HG02623 (cell line): ENCODE results near the gene ARMC3.
A peak's percentile ranks its signal among the peaks of the same experiment; 100 is the strongest.

ENCODE experiments used
- ATAC-seq: cut with Tn5 transposase; IDR thresholded peaks from one replicate; pipeline ENCODE4 v1.9.1; 2021; ENCODE audit warnings: moderate library complexity; ENCODE audit not compliant: unreplicated experiment

Gene ARMC3

DNA sequence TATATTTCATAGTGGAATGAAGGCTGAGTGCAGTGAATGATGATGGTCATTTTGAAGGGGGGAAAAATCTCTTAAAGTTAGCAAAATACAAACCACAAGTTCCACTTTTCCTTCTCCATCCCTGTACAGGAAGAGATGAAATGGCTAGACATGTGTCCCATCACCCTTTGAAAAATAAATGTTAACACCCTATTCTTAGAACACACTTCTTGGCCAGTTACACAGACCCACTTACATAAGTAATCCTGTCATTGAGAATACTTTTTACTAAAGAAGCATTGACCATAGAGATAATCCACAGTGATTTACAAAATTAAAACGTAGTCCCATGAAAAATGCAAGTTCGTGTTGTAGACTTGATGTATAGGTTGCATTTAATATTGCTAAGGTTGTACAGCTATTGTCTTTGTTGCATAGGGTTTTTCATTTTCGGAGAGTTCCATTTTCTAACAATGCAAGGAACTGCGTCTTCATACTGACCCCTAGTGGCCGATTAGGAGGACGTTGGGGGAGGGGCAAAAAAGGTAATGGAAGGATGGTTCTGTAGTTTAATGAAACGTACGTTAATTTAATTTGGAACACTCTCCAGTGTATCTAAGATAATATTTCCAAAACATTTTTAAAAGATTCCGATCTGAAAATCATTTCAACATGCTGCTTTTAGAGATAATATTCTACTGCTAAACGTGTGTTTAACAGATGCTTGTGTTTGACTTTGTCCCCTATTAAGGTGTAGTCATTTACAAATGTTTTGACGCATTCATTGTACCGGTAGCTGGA is 60.9 kb downstream of the ARMC3 start:
- ATAC-seq = no peak

DNA sequence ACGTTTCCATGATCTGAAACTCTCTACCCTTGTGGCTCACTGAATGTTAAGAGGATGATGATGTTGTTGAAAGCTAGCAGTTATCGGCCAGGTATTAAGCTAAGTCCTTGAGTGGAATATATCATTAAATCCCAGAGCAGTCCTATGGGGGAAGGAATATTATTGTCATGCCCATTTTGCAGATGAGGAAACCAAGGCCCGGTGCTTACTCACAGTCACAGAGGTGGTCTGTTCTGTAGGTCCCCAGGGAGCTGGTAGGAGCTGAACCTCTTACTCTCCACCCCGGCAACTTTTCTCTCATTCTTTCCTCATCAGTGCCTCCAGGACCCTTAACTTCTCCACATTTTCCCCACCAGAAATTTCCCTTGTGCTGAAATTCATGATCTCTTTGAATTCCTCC is 62.6 kb downstream of the ARMC3 start:
- ATAC-seq = no peak

DNA sequence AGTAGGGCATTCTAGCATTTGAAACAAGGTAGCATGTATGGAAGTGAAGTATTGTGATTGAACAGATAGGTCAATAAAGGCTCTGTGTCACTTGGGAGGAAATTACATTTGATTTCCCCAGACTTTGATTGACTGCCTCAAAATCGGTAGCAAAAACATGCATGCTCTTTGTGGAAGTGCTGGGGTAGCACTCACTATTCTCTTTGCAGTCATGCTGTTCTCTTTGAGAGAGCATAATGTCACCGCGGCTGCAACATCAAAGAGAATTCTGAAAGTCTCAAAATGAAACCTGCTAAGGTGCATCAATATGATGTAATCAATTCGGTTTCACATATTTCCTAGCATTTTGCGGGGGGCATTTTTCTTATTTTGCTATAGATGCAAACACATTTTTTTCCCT is 64.2 kb downstream of the ARMC3 start:
- no peak for ATAC-seq

DNA sequence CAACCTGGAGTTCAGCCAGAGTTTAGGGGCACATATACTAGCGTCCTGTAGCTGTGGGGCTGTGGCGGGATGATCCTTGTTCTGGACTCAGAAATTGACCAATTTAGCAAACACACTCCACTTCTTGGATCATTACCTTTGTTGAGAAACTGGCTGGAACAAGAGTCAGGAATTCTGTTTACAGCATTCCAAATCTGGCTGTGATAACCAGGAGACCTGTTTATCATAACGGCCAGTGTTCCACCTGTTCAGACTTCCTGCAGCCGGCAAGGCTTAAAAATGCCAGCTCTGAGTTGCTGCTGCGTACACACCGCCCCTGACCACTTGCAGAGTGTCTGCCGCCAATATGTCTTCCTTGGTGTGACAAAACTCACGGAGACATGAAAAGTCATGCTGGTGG is 64.8 kb downstream of the ARMC3 start:
- no peak for ATAC-seq

DNA sequence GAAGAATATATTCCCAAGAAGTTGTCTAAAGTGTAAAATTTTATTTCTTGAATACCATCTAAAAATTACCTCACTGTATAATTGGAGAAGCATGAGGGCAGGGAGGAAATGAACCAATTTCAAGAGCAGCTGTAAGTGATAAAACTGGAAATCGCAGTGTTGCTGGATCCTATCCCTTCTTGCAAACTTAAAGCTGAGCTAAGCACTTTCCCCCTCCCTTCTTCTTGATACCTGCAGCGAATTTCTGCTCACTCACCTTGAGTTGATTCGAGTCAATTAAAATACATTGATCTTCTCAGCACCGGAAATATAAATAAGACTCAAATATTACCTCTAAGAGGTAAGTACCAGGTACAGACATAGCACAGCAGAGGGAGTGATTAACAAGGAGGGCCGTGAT is 65.5 kb downstream of the ARMC3 start:
- ATAC-seq = no peak

DNA sequence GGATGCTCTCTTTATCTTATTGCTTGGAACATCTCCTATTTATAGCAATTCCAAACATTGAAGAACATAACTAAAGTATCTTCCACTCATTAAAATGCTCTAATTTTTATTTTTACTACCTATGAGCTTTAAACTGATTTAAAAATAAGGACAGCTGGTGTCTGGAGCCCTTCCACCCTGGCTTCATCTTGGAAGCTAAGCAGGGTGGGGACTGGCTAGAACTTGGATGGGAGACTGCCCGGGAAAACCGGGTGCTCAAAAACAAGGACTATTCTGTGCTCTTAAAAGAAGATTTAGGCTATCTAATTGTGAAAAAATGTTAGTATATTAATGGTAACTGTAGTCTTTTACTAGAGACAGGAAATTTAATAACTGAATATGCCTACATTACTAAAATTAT is 69.2 kb downstream of the ARMC3 start:
- ATAC-seq = no peak

DNA sequence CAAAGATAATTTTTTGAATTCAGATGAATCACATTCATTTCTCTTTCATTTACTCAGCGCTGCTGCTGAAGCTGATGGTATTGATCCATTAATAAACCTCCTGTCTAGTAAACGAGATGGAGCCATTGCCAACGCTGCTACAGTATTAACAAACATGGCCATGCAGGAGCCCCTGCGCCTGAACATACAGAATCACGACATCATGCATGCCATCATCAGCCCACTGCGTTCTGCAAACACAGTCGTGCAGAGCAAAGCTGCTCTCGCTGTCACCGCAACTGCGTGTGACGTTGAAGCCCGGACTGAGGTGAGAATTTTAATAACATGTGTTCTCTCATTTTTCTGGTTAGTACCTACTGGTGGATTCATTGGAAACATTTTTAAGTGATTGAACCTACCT is 70.2 kb downstream of the ARMC3 start:
- no peak for ATAC-seq

DNA sequence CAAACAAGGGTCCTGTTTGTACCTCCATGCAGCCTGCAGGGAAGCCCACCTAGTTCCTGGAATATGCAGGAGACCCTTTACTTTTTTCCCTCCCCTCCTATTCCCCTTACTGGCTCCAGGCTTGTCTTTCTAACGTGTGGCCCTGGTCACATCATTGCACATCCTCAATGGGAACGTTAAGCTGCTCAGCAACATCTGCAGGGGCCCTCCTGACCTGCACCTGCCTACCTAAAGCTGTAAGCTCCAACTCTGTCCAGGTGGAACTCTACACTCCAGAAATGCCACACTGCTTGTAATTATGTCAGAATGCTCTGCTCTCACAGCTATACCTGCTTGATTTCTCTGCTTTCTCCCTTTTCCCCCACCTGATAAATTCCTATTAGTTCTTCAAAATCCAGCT is 72.1 kb downstream of the ARMC3 start:
- no peak for ATAC-seq

DNA sequence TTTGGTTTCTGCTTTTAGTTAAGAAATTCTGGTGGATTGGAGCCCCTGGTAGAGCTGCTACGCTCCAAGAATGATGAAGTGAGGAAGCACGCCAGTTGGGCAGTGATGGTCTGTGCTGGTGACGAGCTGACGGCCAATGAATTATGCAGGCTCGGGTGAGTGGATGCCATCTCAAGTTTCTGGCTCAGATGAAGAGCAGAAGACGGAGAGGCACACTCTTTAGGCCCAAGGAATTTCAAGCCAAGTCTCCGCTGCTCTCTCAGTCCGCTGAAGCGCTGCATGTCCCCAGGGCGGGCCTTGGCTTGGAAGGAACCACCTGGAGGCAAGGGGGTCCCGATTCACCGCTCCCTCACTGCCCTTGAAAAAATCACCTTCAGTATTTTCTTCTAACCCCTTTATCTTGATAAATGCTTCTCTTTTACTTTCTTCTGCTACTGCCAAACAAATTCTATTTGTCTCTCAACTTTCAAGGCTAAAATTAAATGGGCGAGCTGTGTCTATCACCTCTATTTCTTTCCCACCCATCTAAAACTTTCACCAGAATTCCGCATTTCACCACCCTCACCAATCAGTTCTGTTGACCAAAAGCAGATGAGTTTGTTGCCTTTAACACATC is 74.2 kb downstream of the ARMC3 start:
- ATAC-seq = no peak

DNA sequence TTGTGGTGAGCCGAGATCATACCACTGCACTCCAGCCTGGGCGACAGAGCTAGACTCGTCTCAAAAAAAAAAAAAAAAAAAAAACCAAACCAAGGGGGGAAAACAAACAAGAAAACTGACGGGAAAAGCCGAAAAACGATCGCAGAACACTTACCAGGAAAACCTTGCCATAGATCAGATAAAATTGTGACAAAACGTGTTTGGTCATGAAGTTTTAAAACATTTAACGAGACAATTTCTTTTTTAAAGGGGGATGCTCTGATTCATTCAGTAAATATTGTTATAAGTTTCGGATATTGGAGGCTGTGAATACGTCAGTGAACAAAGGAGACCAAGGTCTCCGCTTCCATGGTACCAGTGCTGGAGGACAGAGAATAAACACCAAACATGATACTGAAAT is 77.3 kb downstream of the ARMC3 start:
- ATAC-seq = no peak

DNA sequence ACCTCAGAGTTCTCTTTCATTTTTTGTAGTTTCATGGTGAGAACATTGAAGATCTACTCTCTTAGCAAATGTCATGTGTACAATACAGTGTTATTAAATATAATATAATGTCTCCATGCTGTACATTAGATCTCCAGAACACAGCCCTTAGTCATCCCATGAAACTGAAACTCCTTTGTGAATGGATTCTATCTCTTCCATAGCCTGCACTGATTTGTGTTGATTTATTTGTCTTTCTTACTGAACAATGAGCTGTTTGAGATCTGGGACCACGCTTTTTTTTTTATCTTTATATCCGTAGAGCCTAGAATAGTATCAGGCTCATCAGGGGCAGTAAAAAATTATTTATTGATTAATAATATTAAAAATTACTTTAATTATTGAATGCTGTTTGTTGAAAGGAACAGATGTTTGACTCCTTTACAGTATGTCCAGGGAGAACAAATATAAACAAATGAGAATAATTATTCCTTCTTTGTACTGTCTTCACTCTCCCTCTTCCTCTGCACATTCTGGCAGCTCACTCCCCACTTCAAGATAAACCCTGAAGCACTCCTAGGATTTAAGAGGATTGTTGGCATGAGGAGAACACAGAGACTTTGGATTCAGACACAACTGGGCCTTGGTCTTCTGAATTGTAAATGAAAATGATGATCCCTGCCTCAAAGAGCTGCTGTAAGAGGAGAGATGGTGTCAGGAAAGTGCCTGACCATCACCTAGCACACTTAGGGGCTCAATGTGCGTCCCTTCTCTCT is 85.9 kb downstream of the ARMC3 start:
- no peak for ATAC-seq

DNA sequence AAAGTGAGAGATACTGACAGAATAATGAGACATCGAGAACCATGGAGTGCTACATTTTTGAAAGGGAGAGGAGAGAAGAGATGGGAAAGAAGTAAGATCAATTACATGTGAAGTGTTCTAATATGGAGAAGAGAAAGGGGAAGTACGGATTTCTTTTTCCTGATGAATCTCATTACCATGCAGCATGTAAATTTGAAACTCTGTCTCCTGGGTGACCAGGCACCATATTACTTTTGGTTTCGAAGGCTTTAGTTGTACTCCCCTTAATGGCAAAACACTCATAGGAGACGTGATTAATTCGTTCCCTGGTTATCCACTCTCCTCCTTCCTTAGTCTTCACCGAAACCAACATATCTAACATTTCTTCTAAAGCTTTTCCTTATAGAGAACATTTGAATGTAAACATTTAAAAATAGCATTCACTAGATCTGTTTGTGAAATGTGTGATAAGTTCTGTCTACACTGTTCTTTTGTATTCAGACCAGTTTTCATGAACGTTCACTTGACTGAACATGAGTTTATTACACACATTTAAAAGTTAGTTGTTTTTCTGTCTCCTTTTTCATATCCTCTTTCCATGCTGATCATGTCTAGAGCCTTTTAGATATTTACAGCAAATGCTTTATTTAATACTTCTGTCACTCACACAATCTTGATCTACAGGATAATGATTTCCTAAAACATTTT is 87.3 kb downstream of the ARMC3 start:
- peak; percentile 99 for ATAC-seq

DNA sequence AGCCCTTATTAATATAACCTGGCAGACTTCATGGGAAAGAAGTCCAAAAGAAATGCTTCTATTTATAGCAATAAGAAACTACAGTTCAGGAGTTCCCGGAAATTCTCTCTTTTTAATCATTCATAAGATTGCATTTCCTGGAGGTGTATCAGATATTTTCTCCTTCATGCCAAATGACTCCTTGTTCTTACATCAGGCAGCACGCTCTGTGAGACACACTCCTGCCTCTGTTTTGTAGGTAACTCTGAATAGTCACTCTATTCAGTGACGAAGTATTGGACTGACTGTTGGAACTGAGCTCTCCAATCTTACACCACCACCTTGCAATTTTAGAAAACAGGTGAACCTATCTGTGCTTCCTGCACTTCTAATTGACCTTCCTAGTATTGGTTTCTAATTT is 88.8 kb downstream of the ARMC3 start:
- no peak for ATAC-seq

DNA sequence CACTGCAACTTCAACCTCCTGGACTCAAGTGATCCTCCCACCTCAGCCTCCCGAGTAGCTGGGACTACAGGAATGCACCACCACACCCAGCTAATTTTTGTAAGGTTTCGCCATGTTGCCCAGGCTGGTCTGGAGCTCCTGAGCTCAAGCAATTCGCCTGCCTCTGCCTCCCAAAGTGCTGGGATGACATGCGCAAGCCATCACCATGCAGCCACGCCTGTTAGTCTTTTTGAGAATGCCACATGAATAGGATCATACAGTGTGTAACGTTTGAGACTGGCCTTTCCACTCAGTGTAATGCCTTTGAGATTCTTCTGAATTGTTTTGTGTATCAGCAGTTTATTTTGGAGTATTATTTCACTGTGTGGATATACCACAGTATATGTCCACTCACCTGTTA is 91.8 kb downstream of the ARMC3 start:
- ATAC-seq = no peak

DNA sequence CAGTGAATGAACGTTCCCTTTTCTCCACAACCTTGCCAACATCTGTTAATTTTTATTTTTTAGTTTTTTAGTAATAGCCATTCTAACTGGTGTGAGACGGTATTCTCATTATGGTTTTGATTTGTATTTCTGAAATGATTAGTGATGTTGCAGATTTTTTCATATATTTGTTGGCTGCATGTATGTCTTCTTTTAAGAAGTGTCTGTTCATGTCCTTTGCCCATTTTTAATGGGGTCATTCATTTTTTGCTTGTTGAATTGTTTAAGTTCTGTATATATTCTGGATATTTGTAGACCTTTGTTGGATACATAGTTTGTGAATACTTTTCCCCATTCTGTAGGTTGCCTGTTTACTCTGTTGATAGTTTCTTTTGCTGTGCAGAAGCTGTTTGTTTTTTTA is 93.6 kb downstream of the ARMC3 start:
- ATAC-seq = no peak

DNA sequence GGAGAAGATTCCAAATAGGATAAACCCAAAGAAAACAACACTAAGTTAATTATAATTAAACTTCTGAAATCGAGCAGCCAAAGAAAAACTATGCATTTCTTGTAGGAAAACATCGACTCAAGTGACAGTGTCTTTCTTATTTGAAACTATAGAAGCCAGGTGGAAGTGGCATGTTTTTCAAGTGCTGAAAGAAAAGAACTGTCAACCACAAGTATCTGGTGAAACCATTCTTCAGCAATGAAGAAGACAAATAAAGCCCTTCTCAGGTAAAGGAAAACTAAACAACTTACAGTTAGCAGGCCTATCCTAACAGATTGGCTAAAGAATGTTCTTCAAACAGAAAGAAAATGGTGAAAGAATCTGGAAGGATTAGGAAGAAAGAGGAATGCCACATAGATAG is 96.1 kb downstream of the ARMC3 start:
- ATAC-seq = no peak

DNA sequence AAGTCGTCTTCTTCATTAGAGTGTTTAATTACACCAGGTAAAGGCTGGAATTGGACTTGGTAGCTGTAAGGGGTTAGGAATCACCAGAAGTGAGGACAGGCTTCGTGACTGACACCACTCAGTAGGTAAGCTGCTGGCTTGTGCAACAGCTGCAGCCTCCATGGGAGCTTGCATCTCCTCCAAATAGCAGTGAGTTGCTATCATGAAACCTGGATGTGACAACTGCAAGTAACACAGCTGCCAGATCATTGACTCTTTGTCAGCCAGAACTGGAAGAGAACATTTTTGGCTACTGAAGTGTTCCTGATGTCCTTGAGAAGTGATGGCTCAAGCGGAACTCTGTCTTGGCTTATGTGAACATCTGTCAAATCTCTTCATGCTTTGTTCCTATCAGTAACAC is 103.5 kb downstream of the ARMC3 start:
- no peak for ATAC-seq

DNA sequence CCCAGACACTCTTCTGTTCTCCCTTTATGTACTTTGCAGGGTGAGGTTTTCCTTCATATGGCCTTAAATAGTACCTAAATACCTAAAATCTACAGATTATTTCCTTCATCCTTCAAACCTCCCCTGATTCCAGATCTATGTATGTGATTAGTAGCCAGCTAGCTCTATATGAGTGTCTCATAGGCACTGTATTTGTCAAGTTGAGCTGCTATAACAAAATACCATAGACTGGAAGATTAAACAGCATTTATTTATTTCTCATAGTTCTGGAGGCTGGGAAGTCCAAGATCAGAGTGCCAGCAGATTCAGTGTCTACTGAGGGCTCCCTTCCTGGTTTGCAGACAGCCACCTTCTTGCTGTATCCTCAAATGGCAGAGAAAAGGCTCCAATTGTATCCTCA is 106.9 kb downstream of the ARMC3 start:
- ATAC-seq = no peak

DNA sequence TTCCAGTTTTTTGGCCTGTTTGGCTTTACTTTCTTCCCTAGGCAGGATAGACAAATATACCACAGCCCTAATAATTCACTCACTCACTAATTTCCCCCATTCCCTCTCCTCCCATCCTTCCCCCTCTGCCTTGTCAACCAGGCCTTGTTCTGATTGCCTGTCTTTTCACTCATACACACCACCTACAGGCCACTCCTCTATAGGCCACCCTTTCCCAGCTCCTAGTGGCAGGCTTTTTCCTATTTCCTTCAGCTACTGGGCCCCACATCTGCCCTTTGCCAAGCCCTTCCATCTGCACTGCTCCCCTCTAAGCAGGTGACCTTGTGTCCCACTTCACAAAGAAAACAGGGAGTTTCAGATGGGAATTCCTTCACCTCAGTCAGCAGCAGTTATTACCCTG is 107.7 kb downstream of the ARMC3 start:
- no peak for ATAC-seq

DNA sequence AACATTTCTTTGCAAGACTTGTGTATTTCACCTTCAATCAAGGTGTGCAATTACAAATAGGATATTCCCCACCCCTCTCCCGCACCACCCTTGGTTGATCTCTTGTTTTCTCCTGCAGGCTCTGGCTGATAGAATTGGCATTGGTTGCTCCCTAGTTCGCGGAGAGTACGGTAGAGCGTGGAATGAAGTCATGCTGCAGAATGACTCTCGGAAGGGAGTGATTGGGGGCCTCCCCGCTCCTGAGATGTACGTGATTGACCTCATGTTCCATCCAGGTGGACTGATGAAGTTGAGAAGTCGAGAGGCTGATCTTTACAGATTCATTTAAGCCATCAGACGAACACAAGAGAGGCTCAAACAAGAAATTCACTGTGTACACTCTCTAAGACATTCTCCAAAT is 109.3 kb downstream of the ARMC3 start:
- no peak for ATAC-seq

DNA sequence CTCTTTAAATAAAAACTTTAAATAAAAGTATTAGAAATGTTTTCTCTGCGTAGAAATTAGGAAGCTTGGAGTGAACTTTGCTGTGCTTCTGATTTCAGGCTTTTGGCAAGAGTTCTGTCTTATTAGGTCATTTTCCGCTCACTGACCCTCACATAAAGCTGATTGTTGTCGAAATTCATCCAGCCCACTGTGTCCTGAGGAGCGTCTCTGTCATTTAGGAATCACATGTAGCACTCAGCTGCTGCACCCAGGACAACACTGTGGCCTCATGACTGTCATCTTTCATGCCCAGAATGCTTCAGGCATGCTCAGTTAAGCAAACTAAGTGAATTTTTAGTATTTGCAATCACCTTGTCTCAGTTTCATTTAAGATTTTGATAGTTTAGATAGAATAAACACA is 109.7 kb downstream of the ARMC3 start:
- ATAC-seq = no peak

DNA sequence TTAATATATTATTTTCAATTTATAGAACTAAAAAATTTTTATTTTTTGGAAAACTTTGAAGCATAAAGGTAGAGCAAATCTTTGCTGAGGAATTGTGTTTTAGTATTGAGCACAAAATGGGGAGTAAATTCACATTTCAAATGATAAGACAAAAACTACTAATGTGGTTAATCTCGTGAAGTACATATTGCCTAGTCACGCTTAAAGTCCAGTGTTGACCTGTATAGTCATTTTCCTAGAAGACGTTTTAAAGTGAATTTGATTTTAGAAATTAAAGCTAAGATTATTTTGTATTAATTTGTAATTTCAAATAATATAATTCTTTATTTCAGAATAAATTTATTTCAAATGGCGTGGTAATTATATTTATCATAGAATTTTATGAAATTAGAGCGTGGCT is 110.3 kb downstream of the ARMC3 start:
- no peak for ATAC-seq
